Measurements from ENCODE around the gene PIGO.

GRCh38 chr9:35054185-35054835, 42.1 kb downstream of the PIGO start:
- TF ChIP-seq CTCF (IDR thresholded peaks at IDR 0.05 in 2 of 3, conservative IDR thresholded peaks at IDR 0.05 in 1 of 3; ENCODE audit: insufficient read depth in 2 of 3, low read depth in 1 of 3, low read length in 3 of 3) (no peak), POLR2A (conservative IDR thresholded peaks at IDR 0.05) (0 out of 2 replicates have a peak, but pooled peaks have one; percentile 7), ZKSCAN1 (IDR thresholded peaks at IDR 0.05; ENCODE audit: low read depth, low read length) (no peak), MYNN (IDR thresholded peaks at IDR 0.05) (no peak), MYNN (CRISPR knock-in tag; IDR thresholded peaks at IDR 0.05) (no peak), REST (IDR thresholded peaks at IDR 0.05; ENCODE audit: borderline replicate concordance) (no peak), REST (CRISPR knock-in tag; IDR thresholded peaks at IDR 0.05; ENCODE audit: low read depth) (no peak)
- TF ChIP-seq, protein P1, sequence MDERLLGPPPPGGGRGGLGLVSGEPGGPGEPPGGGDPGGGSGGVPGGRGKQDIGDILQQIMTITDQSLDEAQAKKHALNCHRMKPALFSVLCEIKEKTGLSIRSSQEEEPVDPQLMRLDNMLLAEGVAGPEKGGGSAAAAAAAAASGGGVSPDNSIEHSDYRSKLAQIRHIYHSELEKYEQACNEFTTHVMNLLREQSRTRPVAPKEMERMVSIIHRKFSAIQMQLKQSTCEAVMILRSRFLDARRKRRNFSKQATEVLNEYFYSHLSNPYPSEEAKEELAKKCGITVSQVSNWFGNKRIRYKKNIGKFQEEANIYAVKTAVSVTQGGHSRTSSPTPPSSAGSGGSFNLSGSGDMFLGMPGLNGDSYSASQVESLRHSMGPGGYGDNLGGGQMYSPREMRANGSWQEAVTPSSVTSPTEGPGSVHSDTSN (CRISPR knock-in tag; IDR thresholded peaks at IDR 0.05; ENCODE audit: low read depth): no peak
- TF ChIP-seq, protein P1 (tag; conservative IDR thresholded peaks at IDR 0.05; ENCODE audit: low read depth): no peak

Measured in K562 (cell line).